ENCODE data around the gene KDM5B.

DNA sequence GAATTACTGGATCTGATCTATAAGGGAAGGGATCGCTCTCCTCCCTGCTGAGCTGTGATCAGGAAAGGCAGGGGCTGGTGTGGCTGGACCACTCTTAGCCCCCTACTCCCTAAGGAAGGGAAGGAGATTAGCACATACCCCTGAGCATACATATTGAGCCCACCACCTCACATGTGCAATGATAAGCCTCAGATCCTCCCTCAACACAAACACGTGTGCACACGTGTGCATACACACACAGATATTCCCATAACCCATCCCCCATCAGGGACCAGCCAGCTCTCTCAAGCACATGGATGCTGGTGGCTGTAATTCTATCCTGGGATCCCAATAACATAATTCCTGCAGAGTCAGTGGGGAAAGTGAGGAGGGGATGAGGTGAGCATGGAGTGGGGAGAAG, 119.1 kb downstream of the KDM5B start:
- TF ChIP-seq ZNF274 (IDR thresholded peaks at IDR 0.05; ENCODE audit: low read depth, low read length) (no peak), YY1 (IDR thresholded peaks at IDR 0.05; ENCODE audit: insufficient read depth, insufficient read length) (no peak), SUZ12 (IDR thresholded peaks at IDR 0.05; ENCODE audit: extremely low read depth, insufficient read depth, insufficient read length) (no peak)

Data from NT2/D1 (cell line).